Heart left ventricle (tissue), 16 donors: Measurements from ENCODE around the gene SH2D2A. TPM values are rescaled to one million over a fixed set of nuclear protein-coding genes. Genes with fewer than 3 reads are reported as not detected.

ENCODE experiments used
- ATAC-seq, 4 donors: fragments of 200-7000 bp; cut with Tn5 transposase; one replicate each; pipeline ENCODE4 v1.9.1; 2020 to 2022; ENCODE audit warnings: moderate library complexity in 4 of 4, mild to moderate bottlenecking in 3 of 4, moderate number of reproducible peaks in 1 of 4
- DNase-seq, 5 donors: peaks; one replicate each; pipeline ENCODE4 v3.0.0-alpha.2; 2020
- H3K27ac ChIP-seq, 12 donors: fragments of 200-600 bp; sonication (generic) in 4 of 12; one replicate each; pipeline versions ENCODE4 v1.5.0 to v1.8.0; 2016 to 2022; ENCODE audit warnings: mild to moderate bottlenecking in 2 of 12
- H3K27me3 ChIP-seq, 9 donors: fragments of 200-600 bp; sonication (generic) in 2 of 9; one replicate each; pipeline versions ENCODE4 v1.5.1 to v1.8.0; 2016 to 2022; ENCODE audit warnings: mild to moderate bottlenecking in 3 of 9
- H3K36me3 ChIP-seq, 9 donors: fragments of 200-600 bp; sonication (generic) in 2 of 9; one replicate each; pipeline versions ENCODE4 v1.5.0 to v1.8.0; 2018 to 2022; ENCODE audit warnings: mild to moderate bottlenecking in 2 of 9
- H3K4me1 ChIP-seq, 12 donors: fragments of 200-600 bp; sonication (generic) in 4 of 12; one replicate each; pipeline versions ENCODE4 v1.5.0 to v1.8.0; 2016 to 2022; ENCODE audit warnings: mild to moderate bottlenecking in 3 of 12
- H3K4me3 ChIP-seq, 12 donors: fragments of 200-600 bp; sonication (generic) in 4 of 12; one replicate each; pipeline versions ENCODE4 v1.5.0 to v1.8.0; 2017 to 2022; ENCODE audit warnings: mild to moderate bottlenecking in 9 of 12, moderate library complexity in 4 of 12
- H3K9me3 ChIP-seq, 12 donors: fragments of 200-600 bp; sonication (generic) in 4 of 12; one replicate each; pipeline versions ENCODE4 v1.5.0 to v1.8.0; 2016 to 2022; ENCODE audit warnings: mild to moderate bottlenecking in 1 of 12
- POLR2A ChIP-seq, 2 donors: fragments of 450-650 bp; IDR thresholded peaks; one replicate each; pipeline ENCODE4 v1.6.1; 2017; ENCODE audit warnings: antibody characterized with exemption in 2 of 2, mild to moderate bottlenecking in 2 of 2, moderate library complexity in 2 of 2
- WGBS, 4 donors: extraction: QIAGEN DNeasy Blood & Tissue Kit in 2 of 4; methylation state at CpG; one replicate each; pipeline versions ENCODE4 v1.1.5 to v1.1.7; 2013 to 2018; 5-methylcytosine and 5-hydroxymethylcytosine counted together
- intact Hi-C, 10 donors: fragments of 100-400 bp; cut with DNase I; formaldehyde crosslinking; loops; one replicate each; pipeline versions ENCODE4 v1.11.1 to v1.14.2; 2022
- polyA plus RNA-seq, 2 donors: library from polyadenylated mRNA; stranded (reverse); fragments of 200-250 nt; gene quantifications; one replicate each; pipeline ENCODE4 v1.2.3, GENCODE V29; 2013
- total RNA-seq, 9 donors: library from RNA; depleted of rRNA in 2 of 9; stranded (reverse); fragments of >200 nt in 2 of 9; fragmentation: NEBNext Ultra II Directional in 3 of 9; extraction: Animal tissue kit (Norgen Biotek cat#: 25700) in 3 of 9; gene quantifications; one replicate each; pipeline versions ENCODE4 v1.1.0 to v1.2.4, GENCODE V29; 2016 to 2023
- TF ChIP-seq, protein P1 (sequence below), 12 donors: fragments of 200-600 bp; sonication (generic) in 4 of 12; IDR thresholded peaks; one replicate each; pipeline versions ENCODE4 v1.5.0 to v1.8.0; 2018 to 2022; ENCODE audit warnings: antibody characterized with exemption in 12 of 12, mild to moderate bottlenecking in 5 of 12
- donor health status: ischemic (EF 13 %, LVEDD 7.1; RV severe dilation, severe dysfunction).
- donor health status: healthy with polysubstance abuse.
- donor health status: DM: no; HTN: yes; CAD: no.
- donor health status: DM: no; HTN: no; CAD: no.
- donor health status: ischemic (EF 25% LVEDD 6.9; RV normal size, moderate dysfunction).
- donor health status: ischemic (EF 25% LVEDD 5.7; RV mildly dilated, moderate dysfunction).
- donor health status: healthy.
- donor health status: DM: yes; HTN: yes; CAD: no.
- donor health status: ischemic (EF 35%, LVEDD 5.7; RV mildly dilated, moderate dysfunction).
- donor health status: nonischemic (EF 11% LVEDD 7.7; RV severe dilation, severe dysfunction).
- donor health status: DM: yes; HTN: yes; CAD: no.
- donor health status: PGD.
- donor health status: ischemic (EF 29% LVEDD 5.4; RV normal size, mild dysfunction).
- donor health status: nonischemic (EF 23%, LVEDD 6.1; RV moderate dilation, normal function).

Gene SH2D2A
- total and polyA plus RNA-seq, 11 donors: 0.52 to 8.2 (median 1.1) TPM

DNA sequence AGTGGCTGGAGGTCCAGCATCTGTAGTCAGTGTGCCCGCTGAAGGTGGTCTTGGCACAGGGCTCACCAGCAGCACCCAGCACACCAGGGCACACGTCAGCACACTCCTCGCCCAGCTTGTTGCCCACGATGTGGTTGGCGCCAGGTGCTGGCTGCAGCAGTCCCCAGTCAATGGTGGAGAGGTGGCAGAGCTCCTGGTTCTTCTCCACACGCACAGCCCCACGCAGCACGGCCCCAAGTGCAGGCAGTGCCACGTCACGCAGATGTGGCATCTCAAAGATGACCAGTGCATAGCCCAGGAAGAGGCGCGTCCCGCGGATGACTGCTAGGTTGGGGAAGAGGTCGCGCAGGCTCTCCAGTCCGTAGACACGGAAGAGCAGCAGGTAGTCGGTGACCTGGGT lies 37.1 kb upstream of the SH2D2A start:
- 87 to 95% (median 92%) methylated on average over 14 to 19 of the region's 19 CpGs for WGBS, 4 donors
- DNase-seq: no peak
- intact Hi-C loops: loop anchor here in 2 of 10 donors (10.0 kb wide), 1 partner anchor 129 kb away; the partner anchor contains the start of genes ISG20L2 (in 2 of the 2) and METTL25B (in 2 of the 2)

DNA sequence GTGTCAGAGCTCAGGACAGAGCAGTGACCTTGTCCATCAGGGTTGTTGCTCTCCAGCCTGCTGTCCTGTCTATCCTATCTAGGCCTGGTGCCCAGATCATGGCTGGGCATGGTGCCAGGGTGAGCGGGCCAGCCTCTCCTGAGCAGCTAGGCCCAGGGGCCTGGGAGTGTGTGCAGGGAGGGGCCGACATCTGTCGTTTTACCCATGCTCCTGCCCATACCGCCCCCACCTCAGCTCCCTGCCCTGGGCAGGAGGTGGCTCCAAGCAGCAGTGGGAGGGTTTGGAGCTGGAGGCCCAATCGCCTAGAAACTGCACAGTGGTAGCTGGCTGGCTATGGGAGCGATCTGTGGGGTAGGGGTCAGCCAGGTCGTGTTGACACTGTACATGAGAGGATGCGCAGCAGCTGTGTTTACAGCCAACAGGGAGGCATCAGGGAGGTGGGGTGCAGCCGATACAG lies 35.8 kb upstream of the SH2D2A start:
- Histone ChIP-seq H3K9me3 (no peaks in the 10 kb centered on the region), H3K36me3 (no peaks in the 10 kb centered on the region), H3K27me3 (peaks cover 0 to 25% (median 11%) of the 10 kb centered on the region in 9 donors), H3K4me3 (no peak overlapping the region), H3K4me1 (peaks cover 0 to 23% (median 8%) of the 10 kb centered on the region in 12 donors), H3K27ac (peak overlapping the region in 9 of 12 donors; percentile 56 to 90 (median 71))
- 27 to 41% (median 35%) methylated on average over 8 to 9 of the region's 9 CpGs for WGBS, 4 donors
- peak; percentile 81 to 90 (median 84) for DNase-seq
- TF ChIP-seq, protein P1, sequence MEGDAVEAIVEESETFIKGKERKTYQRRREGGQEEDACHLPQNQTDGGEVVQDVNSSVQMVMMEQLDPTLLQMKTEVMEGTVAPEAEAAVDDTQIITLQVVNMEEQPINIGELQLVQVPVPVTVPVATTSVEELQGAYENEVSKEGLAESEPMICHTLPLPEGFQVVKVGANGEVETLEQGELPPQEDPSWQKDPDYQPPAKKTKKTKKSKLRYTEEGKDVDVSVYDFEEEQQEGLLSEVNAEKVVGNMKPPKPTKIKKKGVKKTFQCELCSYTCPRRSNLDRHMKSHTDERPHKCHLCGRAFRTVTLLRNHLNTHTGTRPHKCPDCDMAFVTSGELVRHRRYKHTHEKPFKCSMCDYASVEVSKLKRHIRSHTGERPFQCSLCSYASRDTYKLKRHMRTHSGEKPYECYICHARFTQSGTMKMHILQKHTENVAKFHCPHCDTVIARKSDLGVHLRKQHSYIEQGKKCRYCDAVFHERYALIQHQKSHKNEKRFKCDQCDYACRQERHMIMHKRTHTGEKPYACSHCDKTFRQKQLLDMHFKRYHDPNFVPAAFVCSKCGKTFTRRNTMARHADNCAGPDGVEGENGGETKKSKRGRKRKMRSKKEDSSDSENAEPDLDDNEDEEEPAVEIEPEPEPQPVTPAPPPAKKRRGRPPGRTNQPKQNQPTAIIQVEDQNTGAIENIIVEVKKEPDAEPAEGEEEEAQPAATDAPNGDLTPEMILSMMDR (IDR thresholded peaks at IDR 0.05): no peak
- TF ChIP-seq POLR2A (IDR thresholded peaks at IDR 0.05): no peak
- intact Hi-C loops: loop anchor here in 2 of 10 donors (10.0 kb wide), 1 partner anchor 128 kb away; the partner anchor contains the start of genes ISG20L2 (in 2 of the 2) and METTL25B (in 2 of the 2)
- ATAC-seq: peak; percentile 92 to 97 (median 95)

More for the DNA sequence above, 37.1 kb upstream of the SH2D2A start:
- no peaks in the 10 kb centered on the region for H3K9me3 ChIP-seq
- peaks cover 0 to 16% (median 4%) of the 10 kb centered on the region in 9 donors for H3K27me3 ChIP-seq
- H3K4me1 ChIP-seq: peaks cover 0 to 25% (median 14%) of the 10 kb centered on the region in 12 donors
- TF ChIP-seq POLR2A (IDR thresholded peaks at IDR 0.05): no peak
- TF ChIP-seq, protein P1 (IDR thresholded peaks at IDR 0.05): no peak
- no peak for ATAC-seq
- H3K36me3 ChIP-seq: no peaks in the 10 kb centered on the region
- H3K27ac ChIP-seq: no peak overlapping the region
- no peak overlapping the region for H3K4me3 ChIP-seq

DNA sequence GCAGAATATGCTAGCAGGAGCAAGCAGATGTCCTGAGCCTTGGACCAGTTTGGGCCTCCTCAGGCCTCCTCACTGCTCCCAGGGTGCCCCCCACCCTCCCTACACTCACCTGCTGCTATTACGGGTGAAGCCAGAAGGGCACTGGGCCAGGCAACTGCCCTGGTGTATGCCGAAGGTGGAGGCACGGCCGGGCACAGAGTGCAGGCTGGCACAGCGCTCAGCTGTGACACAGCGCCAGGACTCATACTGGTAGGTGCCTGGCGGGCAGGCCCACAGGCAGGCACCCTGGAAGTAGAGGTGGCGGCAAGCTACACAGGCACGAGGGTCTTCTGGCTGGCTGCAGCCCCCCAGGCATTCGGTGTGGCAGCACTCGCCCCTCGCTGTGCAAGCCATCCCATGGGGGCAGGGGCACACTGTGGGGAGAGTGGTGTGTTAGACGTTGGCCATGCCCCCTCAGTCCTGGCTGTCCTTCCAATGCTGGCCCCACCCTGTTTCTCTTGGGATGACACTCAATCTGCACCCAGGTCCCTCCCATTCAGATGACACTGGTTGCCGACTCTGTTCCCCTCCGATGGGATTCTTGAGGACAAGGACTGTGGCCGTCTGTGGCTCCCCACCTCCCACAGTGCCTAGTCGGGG lies 35.2 kb upstream of the SH2D2A start:
- Histone ChIP-seq H3K27ac (peak overlapping the region in 9 of 12 donors; percentile 56 to 90 (median 71)), H3K4me3 (no peak overlapping the region), H3K4me1 (peaks cover 0 to 23% (median 8%) of the 10 kb centered on the region in 12 donors), H3K27me3 (peaks cover 0 to 26% (median 11%) of the 10 kb centered on the region in 9 donors), H3K9me3 (no peaks in the 10 kb centered on the region), H3K36me3 (no peaks in the 10 kb centered on the region)
- intact Hi-C loops: loop anchor here in 2 of 10 donors (10.0 kb wide), 1 partner anchor 127 kb away; the partner anchor contains the start of genes ISG20L2 (in 2 of the 2) and METTL25B (in 2 of the 2)
- ATAC-seq (peak; percentile 75 to 89 (median 82)), DNase-seq (peak; percentile 49 to 88 (median 69))
- no peak for TF ChIP-seq POLR2A (IDR thresholded peaks at IDR 0.05)
- TF ChIP-seq, protein P1 (IDR thresholded peaks at IDR 0.05): no peak
- WGBS, 4 donors: 48 to 58% (median 55%) methylated on average over 9 to 17 of the region's 17 CpGs

DNA sequence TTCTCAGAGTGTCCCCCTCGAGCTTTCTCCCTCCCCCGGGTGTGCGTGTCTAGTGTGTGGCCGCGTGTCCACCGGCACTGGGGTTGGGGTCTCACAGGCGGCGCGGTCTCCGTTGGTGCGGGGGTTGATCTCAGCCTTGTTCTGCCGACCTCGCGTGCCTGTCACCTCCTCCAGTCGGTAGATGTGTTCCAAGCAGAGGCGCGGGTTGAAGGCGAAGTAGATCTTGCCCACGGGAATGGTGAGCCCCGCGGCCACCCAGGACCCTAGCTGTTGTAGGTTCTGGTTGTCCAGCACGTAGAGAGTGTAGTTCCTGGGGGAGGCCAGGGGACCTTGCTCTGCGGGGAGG lies 32.5 kb upstream of the SH2D2A start:
- intact Hi-C loops: no loop called here
- H3K36me3 ChIP-seq: no peaks in the 10 kb centered on the region
- no peak overlapping the region for H3K4me3 ChIP-seq
- H3K9me3 ChIP-seq: no peaks in the 10 kb centered on the region
- peaks cover 6 to 54% (median 25%) of the 10 kb centered on the region in 9 donors for H3K27me3 ChIP-seq
- H3K4me1 ChIP-seq: peaks cover 0 to 24% (median 8%) of the 10 kb centered on the region in 12 donors
- TF ChIP-seq POLR2A (IDR thresholded peaks at IDR 0.05): no peak
- TF ChIP-seq, protein P1 (IDR thresholded peaks at IDR 0.05): no peak
- ATAC-seq (no peak), DNase-seq (no peak)
- H3K27ac ChIP-seq: no peak overlapping the region
- WGBS, 4 donors: 30 to 55% (median 32%) methylated on average over 10 to 23 of the region's 23 CpGs
